WTC11 (cell line): ENCODE measurements around the gene NMRK1.

ENCODE experiments used
- CTCF ChIP-seq: fragments of 200-600 bp; IDR thresholded peaks from 2 replicates; pipeline ENCODE4 v1.8.0; 2022; ENCODE audit warnings: antibody characterized with exemption
- MAX ChIP-seq: sonication (generic); formaldehyde crosslinking; IDR thresholded peaks from 2 replicates; pipeline ENCODE4 v1.8.0; 2022; ENCODE audit warnings: mild to moderate bottlenecking, missing genetic modification reagents

- no peak for TF ChIP-seq MAX
- no peak for TF ChIP-seq CTCF
These were observed 16.3 kb downstream of the NMRK1 start for GRCh38 chr9:75071530-75072122.
